ENCODE measurements around the gene WDR82.

DNA sequence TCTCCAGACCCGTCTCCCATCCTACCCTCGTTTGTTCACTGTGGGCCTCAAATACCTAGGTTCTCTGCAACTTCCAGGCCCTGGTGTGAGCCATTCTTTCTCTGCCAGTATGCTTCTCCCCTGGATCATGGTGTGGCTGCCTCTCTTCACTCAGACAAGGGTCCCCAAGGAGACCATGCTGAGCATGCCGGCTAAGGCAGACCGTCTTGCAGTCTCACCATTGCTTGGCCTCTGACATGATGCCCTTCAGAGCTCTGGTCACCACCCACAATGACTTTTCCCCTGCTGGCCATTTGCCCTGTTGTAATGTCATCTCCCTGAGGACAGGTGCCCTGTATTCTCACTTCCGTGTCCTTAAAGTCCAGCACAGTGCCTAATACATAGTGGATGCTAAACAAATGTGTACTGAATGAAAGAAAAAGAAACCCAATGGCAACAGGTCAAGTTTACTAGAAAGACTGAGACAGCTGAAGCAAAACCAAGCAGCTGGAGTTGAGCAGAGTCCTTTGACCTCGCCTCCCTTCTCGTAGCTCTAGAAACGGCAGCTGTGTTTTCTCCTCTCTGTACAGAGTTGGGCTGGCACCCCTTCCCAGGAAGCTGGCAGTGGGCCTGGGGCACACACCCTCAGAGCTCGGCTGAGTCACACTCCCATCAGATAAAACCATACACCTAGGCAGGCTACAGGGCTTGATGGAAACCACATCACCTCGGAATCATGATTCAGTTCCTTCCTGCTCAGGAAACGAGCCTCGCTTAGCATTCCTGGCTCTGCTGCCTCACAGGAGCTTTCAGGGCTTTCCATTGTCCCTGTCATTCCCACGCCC lies 61.7 kb downstream of the WDR82 start:
- TF ChIP-seq, protein P1, sequence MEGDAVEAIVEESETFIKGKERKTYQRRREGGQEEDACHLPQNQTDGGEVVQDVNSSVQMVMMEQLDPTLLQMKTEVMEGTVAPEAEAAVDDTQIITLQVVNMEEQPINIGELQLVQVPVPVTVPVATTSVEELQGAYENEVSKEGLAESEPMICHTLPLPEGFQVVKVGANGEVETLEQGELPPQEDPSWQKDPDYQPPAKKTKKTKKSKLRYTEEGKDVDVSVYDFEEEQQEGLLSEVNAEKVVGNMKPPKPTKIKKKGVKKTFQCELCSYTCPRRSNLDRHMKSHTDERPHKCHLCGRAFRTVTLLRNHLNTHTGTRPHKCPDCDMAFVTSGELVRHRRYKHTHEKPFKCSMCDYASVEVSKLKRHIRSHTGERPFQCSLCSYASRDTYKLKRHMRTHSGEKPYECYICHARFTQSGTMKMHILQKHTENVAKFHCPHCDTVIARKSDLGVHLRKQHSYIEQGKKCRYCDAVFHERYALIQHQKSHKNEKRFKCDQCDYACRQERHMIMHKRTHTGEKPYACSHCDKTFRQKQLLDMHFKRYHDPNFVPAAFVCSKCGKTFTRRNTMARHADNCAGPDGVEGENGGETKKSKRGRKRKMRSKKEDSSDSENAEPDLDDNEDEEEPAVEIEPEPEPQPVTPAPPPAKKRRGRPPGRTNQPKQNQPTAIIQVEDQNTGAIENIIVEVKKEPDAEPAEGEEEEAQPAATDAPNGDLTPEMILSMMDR (conservative IDR thresholded peaks at IDR 0.05; ENCODE audit: low read length), result no peak
- no peak for TF ChIP-seq EZH2phosphoT487 (IDR thresholded peaks at IDR 0.05; ENCODE audit: borderline replicate concordance)
